ENCODE data around the gene CASP8.

DNA sequence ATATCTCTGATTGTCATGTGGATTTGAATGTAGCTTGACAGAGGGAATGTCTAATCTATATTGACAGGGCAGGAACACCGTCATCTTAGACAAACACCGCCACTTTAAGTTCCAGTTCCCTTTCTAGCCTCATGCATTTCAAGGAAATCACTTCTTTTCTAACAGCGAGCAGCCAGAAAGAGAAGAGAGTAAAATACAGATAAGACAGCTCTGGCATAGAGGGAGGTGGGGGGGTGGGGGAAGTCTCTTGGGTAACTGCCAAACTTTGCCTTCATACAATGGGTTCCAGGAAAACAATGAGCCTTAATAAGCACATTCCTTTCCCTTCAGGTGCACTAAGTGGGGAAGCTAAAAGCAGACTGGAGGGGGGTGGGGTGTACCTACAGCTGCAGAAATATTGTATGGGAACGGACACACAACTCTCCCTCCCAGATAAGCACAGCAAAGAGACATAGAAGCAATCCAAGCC is 40.2 kb upstream of the CASP8 start:
- TF ChIP-seq, protein P1, sequence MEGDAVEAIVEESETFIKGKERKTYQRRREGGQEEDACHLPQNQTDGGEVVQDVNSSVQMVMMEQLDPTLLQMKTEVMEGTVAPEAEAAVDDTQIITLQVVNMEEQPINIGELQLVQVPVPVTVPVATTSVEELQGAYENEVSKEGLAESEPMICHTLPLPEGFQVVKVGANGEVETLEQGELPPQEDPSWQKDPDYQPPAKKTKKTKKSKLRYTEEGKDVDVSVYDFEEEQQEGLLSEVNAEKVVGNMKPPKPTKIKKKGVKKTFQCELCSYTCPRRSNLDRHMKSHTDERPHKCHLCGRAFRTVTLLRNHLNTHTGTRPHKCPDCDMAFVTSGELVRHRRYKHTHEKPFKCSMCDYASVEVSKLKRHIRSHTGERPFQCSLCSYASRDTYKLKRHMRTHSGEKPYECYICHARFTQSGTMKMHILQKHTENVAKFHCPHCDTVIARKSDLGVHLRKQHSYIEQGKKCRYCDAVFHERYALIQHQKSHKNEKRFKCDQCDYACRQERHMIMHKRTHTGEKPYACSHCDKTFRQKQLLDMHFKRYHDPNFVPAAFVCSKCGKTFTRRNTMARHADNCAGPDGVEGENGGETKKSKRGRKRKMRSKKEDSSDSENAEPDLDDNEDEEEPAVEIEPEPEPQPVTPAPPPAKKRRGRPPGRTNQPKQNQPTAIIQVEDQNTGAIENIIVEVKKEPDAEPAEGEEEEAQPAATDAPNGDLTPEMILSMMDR (conservative IDR thresholded peaks at IDR 0.05; ENCODE audit: low read depth, low read length): no peak
- no peak for TF ChIP-seq EZH2 (IDR thresholded peaks at IDR 0.05; ENCODE audit: borderline replicate concordance, low read depth, low read length, poor library complexity, severe bottlenecking)
